Esophagus squamous epithelium (tissue), 5 donors: Measurements from ENCODE around the gene TOX3. TPM values are rescaled to one million over a fixed set of nuclear protein-coding genes. Genes with fewer than 3 reads are reported as not detected.

Source experiments
- DNase-seq: peaks from one replicate; lab custom pipeline; 2025; lab: John Stamatoyannopoulos, UW
- H3K27ac ChIP-seq, 4 donors: fragments of 200-600 bp; sonication (generic); one replicate each; pipeline ENCODE4 v1.5.1; 2016 to 2019; ENCODE audit warnings: mild to moderate bottlenecking in 1 of 4
- H3K27me3 ChIP-seq, 4 donors: fragments of 200-600 bp; sonication (generic); 1 replicate in 3 of 4; 2 replicates in 1 of 4; pipeline versions ENCODE4 v1.5.1 to v1.6.0; 2017 to 2021; ENCODE audit warnings: antibody characterized with exemption in 1 of 4
- H3K36me3 ChIP-seq, 3 donors: fragments of 200-600 bp; sonication (generic); one replicate each; pipeline ENCODE4 v1.5.1; 2016 to 2019
- H3K4me1 ChIP-seq, 3 donors: fragments of 200-600 bp; sonication (generic); one replicate each; pipeline ENCODE4 v1.5.1; 2017 to 2019
- H3K4me3 ChIP-seq, 4 donors: fragments of 200-600 bp; sonication (generic); 1 replicate in 3 of 4; 2 replicates in 1 of 4; pipeline ENCODE4 v1.5.1; 2016 to 2019; ENCODE audit warnings: mild to moderate bottlenecking in 2 of 4, moderate library complexity in 1 of 4
- H3K9me3 ChIP-seq, 3 donors: fragments of 200-600 bp; sonication (generic); one replicate each; pipeline ENCODE4 v1.5.1; 2016 to 2019
- POLR2A ChIP-seq, 4 donors: fragments of 450-650 bp; IDR thresholded peaks; one replicate each; pipeline ENCODE4 v1.6.1; 2017; ENCODE audit warnings: antibody characterized with exemption in 4 of 4, mild to moderate bottlenecking in 4 of 4, moderate library complexity in 3 of 4
- WGBS, 2 donors: methylation state at CpG; one replicate each; pipeline ENCODE4 v1.1.5; 2018; 5-methylcytosine and 5-hydroxymethylcytosine counted together
- intact Hi-C: fragments of 100-400 bp; cut with DNase I; formaldehyde crosslinking; loops from one replicate; pipeline ENCODE4 v1.15.0; 2022
- total RNA-seq, 4 donors: library from RNA; depleted of rRNA; stranded (reverse); fragments of >200 nt; gene quantifications; one replicate each; pipeline ENCODE4 v1.1.0, GENCODE V29; 2016
- TF ChIP-seq, protein P1 (sequence below), 6 experiments: fragments of 450-650 bp in 4 of 6; fragments of 200-600 bp in 2 of 6; sonication (generic) in 2 of 6; IDR thresholded peaks; one replicate each; pipeline ENCODE4 v1.5.1; 2016 to 2019; ENCODE audit warnings: antibody characterized with exemption in 6 of 6, mild to moderate bottlenecking in 4 of 6, moderate library complexity in 4 of 6
- donor health status: DM: yes; HTN: yes; CAD: no.

The TOX3 gene
- total RNA-seq, 4 donors from 2014 or later, result 0.09 to 1.1 (median 0.11) TPM; not detected in 1

DNA sequence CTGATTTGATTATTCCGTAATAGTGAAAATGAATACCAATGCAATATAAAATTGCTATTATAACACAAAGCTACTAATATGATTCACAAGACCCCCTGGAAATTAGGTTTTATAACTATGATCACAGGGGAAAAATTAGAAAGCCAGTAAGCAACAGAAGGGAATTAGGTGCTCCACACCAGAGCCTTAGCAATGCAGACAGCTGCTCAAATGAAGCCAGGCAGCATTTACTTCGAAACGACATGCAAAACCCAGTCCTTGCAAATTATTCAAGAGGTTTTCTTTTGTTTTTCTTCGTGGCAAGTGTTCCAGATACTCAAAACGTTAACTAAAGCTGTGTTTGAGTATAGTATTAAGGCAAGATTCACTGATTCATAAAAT, 47.9 kb downstream of the TOX3 start:
- Histone ChIP-seq H3K27ac (no peak overlapping the region), H3K27me3 (peaks cover 0 to 3% (median 0%) of the 10 kb centered on the region in 4 donors), H3K36me3 (no peaks in the 10 kb centered on the region), H3K4me1 (peaks cover 0 to 6% (median 0%) of the 10 kb centered on the region in 3 donors), H3K9me3 (no peaks in the 10 kb centered on the region), H3K4me3 (no peak overlapping the region)
- 51 to 54% methylated on average over 5 of the region's 5 CpGs for WGBS, 2 donors
- intact Hi-C loops, result no loop called here
- TF ChIP-seq, protein P1, sequence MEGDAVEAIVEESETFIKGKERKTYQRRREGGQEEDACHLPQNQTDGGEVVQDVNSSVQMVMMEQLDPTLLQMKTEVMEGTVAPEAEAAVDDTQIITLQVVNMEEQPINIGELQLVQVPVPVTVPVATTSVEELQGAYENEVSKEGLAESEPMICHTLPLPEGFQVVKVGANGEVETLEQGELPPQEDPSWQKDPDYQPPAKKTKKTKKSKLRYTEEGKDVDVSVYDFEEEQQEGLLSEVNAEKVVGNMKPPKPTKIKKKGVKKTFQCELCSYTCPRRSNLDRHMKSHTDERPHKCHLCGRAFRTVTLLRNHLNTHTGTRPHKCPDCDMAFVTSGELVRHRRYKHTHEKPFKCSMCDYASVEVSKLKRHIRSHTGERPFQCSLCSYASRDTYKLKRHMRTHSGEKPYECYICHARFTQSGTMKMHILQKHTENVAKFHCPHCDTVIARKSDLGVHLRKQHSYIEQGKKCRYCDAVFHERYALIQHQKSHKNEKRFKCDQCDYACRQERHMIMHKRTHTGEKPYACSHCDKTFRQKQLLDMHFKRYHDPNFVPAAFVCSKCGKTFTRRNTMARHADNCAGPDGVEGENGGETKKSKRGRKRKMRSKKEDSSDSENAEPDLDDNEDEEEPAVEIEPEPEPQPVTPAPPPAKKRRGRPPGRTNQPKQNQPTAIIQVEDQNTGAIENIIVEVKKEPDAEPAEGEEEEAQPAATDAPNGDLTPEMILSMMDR (IDR thresholded peaks at IDR 0.05), result no peak
- no peak for TF ChIP-seq POLR2A (IDR thresholded peaks at IDR 0.05)
- DNase-seq, result no peak

DNA sequence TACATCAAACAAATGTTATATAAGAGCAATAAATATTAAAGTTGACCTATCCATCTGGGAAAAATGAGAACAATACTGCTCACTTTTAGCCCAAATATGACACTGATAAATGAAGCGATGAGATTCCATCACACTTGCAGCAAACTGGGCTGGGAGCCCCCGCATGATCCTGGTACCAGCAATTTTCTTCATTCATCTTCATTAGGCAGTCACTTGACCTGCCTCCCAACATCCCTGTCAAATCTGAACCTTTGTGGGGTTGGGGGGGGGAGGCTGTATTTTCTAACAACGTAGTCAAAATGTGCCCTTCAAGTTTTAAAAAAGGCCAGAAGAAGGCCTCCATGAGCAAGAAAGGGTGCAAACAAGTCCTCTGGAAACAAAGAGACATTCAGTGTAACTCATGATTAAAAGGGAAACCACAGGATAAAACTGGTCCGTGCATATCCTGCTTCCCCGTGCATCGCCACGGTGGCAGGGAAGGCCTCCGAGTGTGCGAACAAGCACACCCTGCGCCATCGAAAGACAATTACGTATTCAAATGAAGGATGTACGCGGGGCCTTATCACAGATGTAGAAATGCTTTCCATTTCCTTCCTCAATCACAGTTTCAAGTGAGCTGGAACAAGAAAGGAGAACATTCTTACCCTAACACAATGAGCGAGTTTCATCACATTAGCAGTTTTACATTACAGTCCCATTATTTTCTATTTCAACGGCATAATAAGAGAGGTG, 48.4 kb downstream of the TOX3 start:
- H3K27ac ChIP-seq, result no peak overlapping the region

DNA sequence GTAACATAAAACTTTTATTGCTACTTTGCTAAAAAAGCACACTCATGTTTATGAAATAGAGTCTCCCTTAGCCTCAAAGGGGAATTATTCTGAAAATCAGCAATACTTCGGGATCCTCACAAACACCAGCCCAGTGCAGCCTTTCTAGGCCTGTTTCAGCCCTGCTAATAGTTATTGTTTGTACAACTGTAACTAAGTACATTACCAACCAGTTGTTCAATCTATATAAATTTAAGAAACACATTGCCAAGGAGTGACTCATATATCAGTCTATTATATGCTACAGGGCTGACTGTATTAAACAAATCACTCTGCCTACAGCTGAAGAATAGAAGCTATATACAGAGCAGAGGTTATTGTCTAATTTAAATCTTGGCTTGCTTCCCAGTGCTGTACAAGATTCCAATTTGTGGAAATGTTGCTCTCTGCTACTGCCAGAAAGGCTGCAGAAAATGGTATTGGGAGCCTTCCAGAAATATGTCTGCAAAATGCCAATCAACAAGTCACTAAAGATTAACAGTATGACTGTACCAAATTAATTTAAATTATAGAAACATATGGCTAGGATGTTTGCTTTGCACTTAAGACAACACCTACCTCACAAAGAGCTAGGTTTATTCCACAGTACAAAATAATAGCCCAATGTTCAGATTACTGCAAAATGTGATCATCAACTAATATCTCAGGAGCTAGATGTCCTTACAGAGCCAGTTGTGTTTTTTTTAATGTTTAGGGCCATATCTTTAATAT, 49.7 kb downstream of the TOX3 start:
- no peaks in the 10 kb centered on the region for H3K9me3 ChIP-seq
- no peak for DNase-seq
- H3K4me1 ChIP-seq, result peaks cover 0 to 6% (median 0%) of the 10 kb centered on the region in 3 donors
- no peaks in the 10 kb centered on the region for H3K36me3 ChIP-seq
- peaks cover 0 to 3% (median 0%) of the 10 kb centered on the region in 4 donors for H3K27me3 ChIP-seq
- H3K4me3 ChIP-seq, result no peak overlapping the region
- no peak overlapping the region for H3K27ac ChIP-seq
- WGBS, 2 donors, result 38 to 45% methylated on average over 1 of the region's 1 CpG
- TF ChIP-seq, protein P1 (IDR thresholded peaks at IDR 0.05), result no peak
- no peak for TF ChIP-seq POLR2A (IDR thresholded peaks at IDR 0.05)
- intact Hi-C loops, result no loop called here

More for the DNA sequence above, 48.4 kb downstream of the TOX3 start:
- TF ChIP-seq, protein P1 (IDR thresholded peaks at IDR 0.05), result no peak
- TF ChIP-seq POLR2A (IDR thresholded peaks at IDR 0.05), result no peak
- no peaks in the 10 kb centered on the region for H3K36me3 ChIP-seq
- WGBS, 2 donors, result 54 to 69% methylated on average over 16 of the region's 16 CpGs
- peaks cover 0 to 3% (median 0%) of the 10 kb centered on the region in 4 donors for H3K27me3 ChIP-seq
- H3K4me3 ChIP-seq, result no peak overlapping the region
- peaks cover 0 to 6% (median 0%) of the 10 kb centered on the region in 3 donors for H3K4me1 ChIP-seq
- no peaks in the 10 kb centered on the region for H3K9me3 ChIP-seq
- intact Hi-C loops, result no loop called here
- no peak for DNase-seq

DNA sequence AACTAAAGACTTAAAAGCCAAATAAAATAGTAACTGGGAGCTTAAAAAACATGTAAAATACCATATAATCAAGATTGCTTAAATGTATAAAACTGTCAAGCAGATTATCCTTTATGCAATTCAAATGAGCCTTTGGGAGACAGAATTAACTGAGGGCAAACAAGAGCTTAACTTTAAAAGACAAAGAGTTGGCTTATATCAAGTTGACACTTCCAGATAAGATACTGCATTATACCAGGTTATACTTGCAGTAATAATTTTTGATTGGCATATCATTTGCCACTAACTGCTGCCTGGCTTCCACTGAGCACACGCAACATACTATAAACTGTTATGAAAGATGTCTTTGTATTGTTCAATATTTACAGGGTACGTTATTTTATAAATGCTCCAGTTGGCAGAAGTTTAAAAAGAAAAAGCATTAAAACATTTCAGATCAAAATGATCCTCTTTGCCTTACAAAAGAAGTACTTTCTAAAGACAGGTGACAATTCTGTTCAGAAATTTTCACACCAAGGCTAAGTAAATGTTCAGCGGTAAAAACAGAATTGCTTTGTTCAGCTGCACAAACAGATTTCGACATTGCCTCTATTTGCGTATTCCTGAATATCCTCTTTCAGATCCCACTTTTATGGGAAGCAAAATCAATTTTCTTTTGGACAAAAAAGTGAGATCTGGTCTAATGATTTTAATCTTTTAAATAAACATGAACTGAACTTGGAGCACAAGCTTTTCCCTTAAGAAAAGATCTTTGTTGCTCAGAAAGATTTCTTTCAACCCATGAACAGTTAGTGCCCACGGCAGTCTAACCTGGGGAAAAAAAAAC, 50.7 kb downstream of the TOX3 start:
- intact Hi-C loops, result no loop called here
- WGBS, 2 donors, result 71 to 82% methylated on average over 6 of the region's 6 CpGs
- H3K27ac ChIP-seq, result no peak overlapping the region
- no peaks in the 10 kb centered on the region for H3K27me3 ChIP-seq
- H3K4me1 ChIP-seq, result peaks cover 0 to 6% (median 0%) of the 10 kb centered on the region in 3 donors
- no peak for DNase-seq
- TF ChIP-seq, protein P1 (IDR thresholded peaks at IDR 0.05), result no peak
- TF ChIP-seq POLR2A (IDR thresholded peaks at IDR 0.05), result no peak
- H3K4me3 ChIP-seq, result no peak overlapping the region
- H3K9me3 ChIP-seq, result no peaks in the 10 kb centered on the region
- H3K36me3 ChIP-seq, result no peaks in the 10 kb centered on the region
